ENCODE measurements around the gene BLMH.

BLMH gene

GRCh38 chr17:30302241-30302640, 10.5 kb upstream of the BLMH start:
- no peak for DNase-seq

GRCh38 chr17:30300818-30301217, 9.1 kb upstream of the BLMH start:
- DNase-seq: no peak

- DNase-seq: no peak
Observed at GRCh38 chr17:30299000-30299399, 7.3 kb upstream of the BLMH start.

- DNase-seq: no peak
Observed at GRCh38 chr17:30297715-30298114, 6.0 kb upstream of the BLMH start.

- DNase-seq: no peak
Observed at GRCh38 chr17:30296499-30297080, 4.8 kb upstream of the BLMH start.

GRCh38 chr17:30292286-30292858, 628 bp upstream of the BLMH start:
- peak; percentile 73 for DNase-seq

- DNase-seq: peak; percentile 53
Observed at GRCh38 chr17:30290696-30291542, 825 bp downstream of the BLMH start.

GRCh38 chr17:30290077-30290476, 1.7 kb downstream of the BLMH start:
- DNase-seq: no peak

GRCh38 chr17:30279156-30279555, 12.6 kb downstream of the BLMH start:
- DNase-seq: no peak

GRCh38 chr17:30278032-30278431, 13.7 kb downstream of the BLMH start:
- peak; percentile 40 for DNase-seq

GRCh38 chr17:30275911-30276310, 15.8 kb downstream of the BLMH start:
- no peak for DNase-seq

- DNase-seq: no peak
Observed at GRCh38 chr17:30274887-30275286, 16.9 kb downstream of the BLMH start.

- no peak for DNase-seq
Observed at GRCh38 chr17:30273373-30273772, 18.4 kb downstream of the BLMH start.

- no peak for DNase-seq
Observed at GRCh38 chr17:30271102-30271501, 20.6 kb downstream of the BLMH start.

GRCh38 chr17:30267625-30268024, 24.1 kb downstream of the BLMH start:
- DNase-seq: no peak

GRCh38 chr17:30263552-30264333, 28.0 kb downstream of the BLMH start:
- peak; percentile 6 for DNase-seq

- peak; percentile 16 for DNase-seq
Observed at GRCh38 chr17:30256756-30257506, 34.8 kb downstream of the BLMH start.

GRCh38 chr17:30254150-30254549, 37.6 kb downstream of the BLMH start:
- no peak for DNase-seq

- DNase-seq: no peak
Observed at GRCh38 chr17:30253312-30253711, 38.4 kb downstream of the BLMH start.

- DNase-seq: no peak
Observed at GRCh38 chr17:30251931-30252330, 39.8 kb downstream of the BLMH start.

GRCh38 chr17:30249460-30249859, 42.3 kb downstream of the BLMH start:
- DNase-seq: no peak

GRCh38 chr17:30248786-30249185, 43.0 kb downstream of the BLMH start:
- no peak for DNase-seq

- no peak for DNase-seq
Observed at GRCh38 chr17:30246460-30246859, 45.3 kb downstream of the BLMH start.
